ENCODE measurements around the gene ITGAV. TPM values are rescaled to one million over a fixed set of nuclear protein-coding genes. Genes with fewer than 3 reads are reported as not detected.
A peak's percentile ranks its signal among the peaks of the same experiment; 100 is the strongest.

The ITGAV gene
- total RNA-seq, 2 donors from 2014 or later, result 31.6 to 54.6 TPM

DNA sequence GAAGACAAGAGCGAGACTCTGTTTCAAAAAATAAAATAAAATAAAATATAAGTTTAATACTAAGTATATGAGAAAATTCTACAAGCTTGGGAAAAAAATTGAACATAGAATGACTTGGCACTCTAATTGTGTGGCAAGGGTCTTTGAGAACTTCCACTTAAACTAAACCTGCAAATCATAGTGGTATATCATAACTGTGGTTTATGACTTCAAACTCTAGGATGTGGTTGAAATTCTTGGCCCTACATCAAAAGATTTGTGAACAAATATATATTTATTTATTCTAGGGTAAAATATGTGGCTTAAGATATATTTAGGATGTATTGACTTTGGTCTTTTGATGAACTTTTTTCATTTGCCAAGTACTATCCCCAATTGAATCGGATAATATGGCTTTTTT lies 100.9 kb downstream of the ITGAV start:
- no peaks in the 10 kb centered on the region for H3K36me3 ChIP-seq
- no peak for DNase-seq
- TF ChIP-seq CTCF (IDR thresholded peaks at IDR 0.05), result no peak
- H3K4me1 ChIP-seq, result no peaks in the 10 kb centered on the region
- H3K4me3 ChIP-seq, result no peak overlapping the region
- H3K9ac ChIP-seq (ENCODE audit: low read depth in 2 of 2, low read length in 2 of 2), result no peak overlapping the region
- intact Hi-C loops (cut with DNase I), result no loop called here
- no peaks in the 10 kb centered on the region for H3K9me3 ChIP-seq
- no peak overlapping the region for H3K27ac ChIP-seq
- no peaks in the 10 kb centered on the region for H3K27me3 ChIP-seq

DNA sequence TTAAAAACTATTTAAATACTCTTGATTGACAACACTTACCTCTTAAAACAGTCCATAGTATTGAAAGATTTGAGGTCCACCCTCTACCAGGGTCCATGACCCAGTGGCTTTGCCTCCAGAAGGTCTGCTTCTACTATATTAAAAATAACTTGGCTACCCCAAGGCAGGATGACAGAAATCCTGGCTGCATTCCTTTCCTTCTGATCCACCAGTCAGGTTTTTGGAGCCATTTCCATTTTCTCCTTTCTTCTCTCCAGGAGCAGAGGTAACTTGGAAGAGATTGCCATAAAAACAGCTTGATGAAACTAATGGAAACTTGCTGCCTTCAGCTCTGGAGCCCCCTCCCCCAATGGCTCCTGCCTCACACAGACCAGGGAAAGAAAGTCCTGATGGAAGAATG lies 101.4 kb downstream of the ITGAV start:
- Histone ChIP-seq H3K36me3 (no peaks in the 10 kb centered on the region), H3K4me1 (no peaks in the 10 kb centered on the region), H3K9me3 (no peaks in the 10 kb centered on the region), H3K4me3 (no peak overlapping the region), H3K27ac (no peak overlapping the region), H3K9ac (ENCODE audit: low read depth in 2 of 2, low read length in 2 of 2) (no peak overlapping the region), H3K27me3 (no peaks in the 10 kb centered on the region)
- DNase-seq, result no peak
- TF ChIP-seq CTCF (IDR thresholded peaks at IDR 0.05), result no peak
- intact Hi-C loops (cut with DNase I), result no loop called here

DNA sequence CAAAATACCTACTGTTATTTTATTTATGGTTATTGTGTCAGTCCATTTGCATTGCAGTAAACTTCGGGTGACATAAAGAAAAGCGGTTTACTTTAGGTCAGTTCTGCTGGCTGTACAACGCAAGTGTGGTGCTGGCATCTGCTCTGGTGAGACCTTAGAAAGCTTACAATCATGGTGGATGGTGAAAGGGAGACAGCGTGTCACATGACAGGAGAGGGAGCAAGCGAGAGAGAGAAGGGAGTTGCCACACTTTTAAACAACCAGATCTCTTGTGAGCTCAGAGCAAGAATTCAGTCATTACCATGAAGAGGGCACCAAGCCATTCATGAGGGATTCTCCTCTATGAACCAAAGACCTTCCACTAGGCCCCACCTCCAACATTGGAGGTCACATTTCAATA lies 102.0 kb downstream of the ITGAV start:
- Histone ChIP-seq H3K9me3 (no peaks in the 10 kb centered on the region), H3K9ac (ENCODE audit: low read depth in 2 of 2, low read length in 2 of 2) (no peak overlapping the region), H3K36me3 (no peaks in the 10 kb centered on the region), H3K27ac (no peak overlapping the region), H3K4me1 (no peaks in the 10 kb centered on the region), H3K4me3 (no peak overlapping the region), H3K27me3 (no peaks in the 10 kb centered on the region)
- TF ChIP-seq CTCF (IDR thresholded peaks at IDR 0.05), result no peak
- no peak for DNase-seq
- intact Hi-C loops (cut with DNase I), result no loop called here

DNA sequence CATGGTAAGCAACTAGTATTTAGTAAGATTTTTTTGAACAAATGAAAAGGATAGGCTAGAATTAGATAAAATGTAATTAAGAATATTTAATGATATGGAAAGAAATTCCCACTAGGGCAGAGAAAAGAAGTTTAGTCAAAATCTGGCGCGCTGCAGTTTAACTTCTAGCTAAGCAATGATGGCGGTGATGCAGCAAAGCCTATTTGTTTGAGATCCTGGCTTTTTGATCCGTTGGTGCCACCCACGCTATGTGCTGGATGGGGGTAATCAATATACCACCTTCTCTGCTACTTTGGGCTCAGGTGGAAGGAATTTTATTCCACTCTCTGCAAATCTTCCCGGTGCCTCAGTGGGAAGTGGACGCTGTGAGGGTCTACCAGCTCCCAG lies 103.6 kb downstream of the ITGAV start:
- Histone ChIP-seq H3K36me3 (no peaks in the 10 kb centered on the region), H3K9me3 (no peaks in the 10 kb centered on the region), H3K9ac (ENCODE audit: low read depth in 2 of 2, low read length in 2 of 2) (peak overlapping the region in 1 of 2 donors; percentile 39), H3K4me1 (no peaks in the 10 kb centered on the region), H3K4me3 (peak overlapping the region; percentile 56), H3K27ac (no peak overlapping the region), H3K27me3 (no peaks in the 10 kb centered on the region)
- intact Hi-C loops (cut with DNase I), result no loop called here
- DNase-seq, result no peak
- TF ChIP-seq CTCF (IDR thresholded peaks at IDR 0.05), result no peak

DNA sequence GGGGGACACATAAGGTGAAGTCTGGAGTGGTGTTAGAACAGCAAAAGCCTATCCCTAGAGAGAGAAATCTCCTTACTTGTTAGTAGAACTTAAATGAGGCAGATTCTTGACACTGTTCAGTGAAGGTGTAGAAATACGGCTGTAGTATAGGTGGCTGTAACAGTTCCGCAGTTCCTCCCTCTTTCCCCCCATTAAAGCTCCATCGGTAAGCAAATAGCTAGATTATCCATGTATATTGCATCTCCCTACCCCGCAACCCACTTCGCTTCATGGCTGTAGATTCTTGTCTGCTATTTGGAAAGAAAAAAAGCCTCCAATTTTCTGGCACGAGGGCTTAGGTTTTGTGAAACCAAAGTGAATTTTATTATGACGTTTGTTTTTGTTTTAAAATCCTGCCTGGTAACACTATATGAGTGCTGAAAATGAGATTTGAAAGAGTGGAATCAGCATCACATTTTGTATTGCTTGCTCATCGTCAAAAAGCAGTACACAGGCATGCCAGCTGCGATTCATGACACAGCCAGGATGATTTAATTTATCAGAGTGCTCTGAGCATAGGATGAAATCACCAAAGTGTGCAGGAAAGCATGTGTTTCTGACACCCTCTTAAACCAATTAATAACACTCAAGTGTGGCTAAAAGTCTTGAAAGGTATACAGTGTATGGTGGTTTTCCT lies 105.4 kb downstream of the ITGAV start:
- H3K27ac ChIP-seq, result no peak overlapping the region
- H3K27me3 ChIP-seq, result no peaks in the 10 kb centered on the region
- H3K4me3 ChIP-seq, result no peak overlapping the region
- no peak for DNase-seq
- H3K36me3 ChIP-seq, result no peaks in the 10 kb centered on the region
- no peak overlapping the region for H3K9ac ChIP-seq (ENCODE audit: low read depth in 2 of 2, low read length in 2 of 2)
- no peak for TF ChIP-seq CTCF (IDR thresholded peaks at IDR 0.05)
- no peaks in the 10 kb centered on the region for H3K9me3 ChIP-seq
- H3K4me1 ChIP-seq, result no peaks in the 10 kb centered on the region
- intact Hi-C loops (cut with DNase I), result no loop called here

Measured in colonic mucosa (tissue), 4 donors.